ENCODE results near the gene PPFIBP2.

The PPFIBP2 gene

GRCh38 chr11:7576726-7577290, 63.0 kb downstream of the PPFIBP2 start:
- H3K27ac ChIP-seq (replicated peaks; ENCODE audit: low read length) = no peak overlapping the region
- H3K18ac ChIP-seq (ENCODE audit: low read length) = peak overlapping the region; percentile 84
- H4K8ac ChIP-seq (ENCODE audit: low read depth, low read length) = no peak overlapping the region
- no peaks in the 10 kb centered on the region for H3K36me3 ChIP-seq (replicated peaks in 1 of 2; ENCODE audit: control insufficient read depth in 2 of 2, insufficient read depth in 2 of 2, low read length in 2 of 2)
- no peak overlapping the region for H3K4ac ChIP-seq (ENCODE audit: low read length)
- H3K4me3 ChIP-seq (ENCODE audit: low read length in 2 of 2) = peak overlapping the region in 1 of 2 donors; percentile 43
- no peak overlapping the region for H3K4me2 ChIP-seq (ENCODE audit: insufficient read depth, low read length, poor library complexity, severe bottlenecking)
- H3K79me1 ChIP-seq (ENCODE audit: low read depth, low read length) = no peaks in the 10 kb centered on the region
- H3K27me3 ChIP-seq (ENCODE audit: control insufficient read depth in 3 of 3, insufficient read depth in 3 of 3, low read depth in 1 of 3, low read length in 3 of 3) = no peaks in the 10 kb centered on the region
- no peak overlapping the region for H2BK120ac ChIP-seq (ENCODE audit: low read depth, low read length)
- no peak overlapping the region for H2BK5ac ChIP-seq (ENCODE audit: low read length)
- no peak overlapping the region for H4K91ac ChIP-seq (ENCODE audit: low read depth, low read length, poor library complexity)
- peak overlapping the region; percentile 84 for H2BK15ac ChIP-seq (ENCODE audit: low read length)
- no peak overlapping the region for H3K14ac ChIP-seq (ENCODE audit: low read length)
- H2AK5ac ChIP-seq (ENCODE audit: low read depth, low read length) = peak overlapping the region; percentile 83
- peak overlapping the region; percentile 80 for H2AFZ ChIP-seq (ENCODE audit: low read length)
- H3K4me1 ChIP-seq (ENCODE audit: control insufficient read depth in 2 of 2, insufficient read depth in 1 of 2, low read depth in 1 of 2, low read length in 2 of 2) = peaks cover 20 to 36% of the 10 kb centered on the region in 2 donors
- no peak overlapping the region for H2BK12ac ChIP-seq (ENCODE audit: low read length)
- no CpG with 5 or more reads among the region's 13 CpGs for WGBS, 2 donors (ENCODE audit: extremely low coverage in 2 of 2, insufficient read length in 2 of 2, insufficient replicate concordance in 1 of 2)
- H3K9ac ChIP-seq (ENCODE audit: low read depth, low read length, poor library complexity) = peak overlapping the region; percentile 4
- no peaks in the 10 kb centered on the region for H3K9me3 ChIP-seq (replicated peaks in 1 of 2; ENCODE audit: control insufficient read depth in 2 of 2, insufficient read depth in 1 of 2, low read depth in 1 of 2, low read length in 2 of 2)
- no peak for DNase-seq (ENCODE audit: low spot score)
- peak overlapping the region; percentile 13 for H3K23ac ChIP-seq (ENCODE audit: low read depth, low read length, poor library complexity)

DNA sequence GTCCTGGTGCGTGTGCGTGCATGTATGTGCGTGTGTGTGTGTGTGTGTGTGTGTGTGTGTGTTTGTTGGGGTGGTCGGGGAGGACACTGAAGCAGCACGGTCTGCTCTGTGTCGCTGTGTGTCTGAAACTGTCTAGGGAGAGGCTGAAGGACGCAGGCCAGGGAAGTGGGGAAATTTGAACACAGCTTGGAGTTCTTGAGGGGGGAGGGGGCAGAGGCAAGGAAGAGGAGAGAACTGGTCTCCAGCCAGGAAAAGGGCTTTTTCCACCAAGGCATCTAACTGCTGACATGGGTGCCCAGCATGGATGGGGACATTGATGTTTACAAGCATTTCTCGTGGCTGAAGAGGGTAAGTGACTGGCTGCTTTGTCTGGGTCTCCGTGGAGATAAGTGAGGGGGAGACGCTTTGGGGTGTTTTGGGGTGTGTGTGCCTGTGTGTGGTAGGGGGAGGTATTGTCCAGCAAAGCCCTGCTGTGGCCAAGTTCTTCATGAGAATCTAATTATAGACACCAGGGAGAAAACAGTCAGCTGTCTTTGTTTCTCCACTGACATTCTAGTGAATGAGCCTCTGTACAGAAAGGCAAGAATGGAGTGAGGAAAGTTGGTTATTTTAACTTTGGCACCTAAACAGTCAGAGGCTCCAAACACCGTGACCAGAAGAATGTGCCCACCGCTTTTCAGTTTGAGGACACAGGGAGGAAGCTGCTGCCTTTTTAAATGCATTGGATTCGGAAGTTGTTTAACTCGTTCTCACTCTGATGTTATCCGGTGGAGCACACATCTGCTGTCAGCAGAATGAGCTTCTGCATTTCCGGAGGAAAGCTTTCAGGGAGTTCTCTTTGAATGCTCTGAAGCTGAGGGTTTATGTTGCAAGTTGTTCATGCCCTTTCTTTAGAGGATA, 63.7 kb downstream of the PPFIBP2 start:
- no peaks in the 10 kb centered on the region for H3K9me3 ChIP-seq (replicated peaks in 1 of 2; ENCODE audit: control insufficient read depth in 2 of 2, insufficient read depth in 1 of 2, low read depth in 1 of 2, low read length in 2 of 2)
- H2BK12ac ChIP-seq (ENCODE audit: low read length) = no peak overlapping the region
- no peaks in the 10 kb centered on the region for H3K79me1 ChIP-seq (ENCODE audit: low read depth, low read length)
- no peaks in the 10 kb centered on the region for H3K27me3 ChIP-seq (ENCODE audit: control insufficient read depth in 3 of 3, insufficient read depth in 3 of 3, low read depth in 1 of 3, low read length in 3 of 3)
- no peak for DNase-seq (ENCODE audit: low spot score)
- H3K18ac ChIP-seq (ENCODE audit: low read length) = peak overlapping the region; percentile 79
- H3K23ac ChIP-seq (ENCODE audit: low read depth, low read length, poor library complexity) = no peak overlapping the region
- H2BK120ac ChIP-seq (ENCODE audit: low read depth, low read length) = no peak overlapping the region
- WGBS, 2 donors (ENCODE audit: extremely low coverage in 2 of 2, insufficient read length in 2 of 2, insufficient replicate concordance in 1 of 2) = no CpG with 5 or more reads among the region's 16 CpGs
- peak overlapping the region; percentile 80 for H2AFZ ChIP-seq (ENCODE audit: low read length)
- peak overlapping the region in 1 of 2 donors; percentile 43 for H3K4me3 ChIP-seq (ENCODE audit: low read length in 2 of 2)
- peaks cover 17 to 33% of the 10 kb centered on the region in 2 donors for H3K4me1 ChIP-seq (ENCODE audit: control insufficient read depth in 2 of 2, insufficient read depth in 1 of 2, low read depth in 1 of 2, low read length in 2 of 2)
- no peak overlapping the region for H4K8ac ChIP-seq (ENCODE audit: low read depth, low read length)
- H3K9ac ChIP-seq (ENCODE audit: low read depth, low read length, poor library complexity) = no peak overlapping the region
- H3K36me3 ChIP-seq (replicated peaks in 1 of 2; ENCODE audit: control insufficient read depth in 2 of 2, insufficient read depth in 2 of 2, low read length in 2 of 2) = no peaks in the 10 kb centered on the region
- peak overlapping the region; percentile 51 for H2AK5ac ChIP-seq (ENCODE audit: low read depth, low read length)
- no peak overlapping the region for H2BK15ac ChIP-seq (ENCODE audit: low read length)
- no peak overlapping the region for H3K4ac ChIP-seq (ENCODE audit: low read length)
- no peak overlapping the region for H3K14ac ChIP-seq (ENCODE audit: low read length)
- no peak overlapping the region for H3K4me2 ChIP-seq (ENCODE audit: insufficient read depth, low read length, poor library complexity, severe bottlenecking)
- H3K27ac ChIP-seq (replicated peaks; ENCODE audit: low read length) = no peak overlapping the region
- no peak overlapping the region for H2BK5ac ChIP-seq (ENCODE audit: low read length)
- H4K91ac ChIP-seq (ENCODE audit: low read depth, low read length, poor library complexity) = no peak overlapping the region

DNA sequence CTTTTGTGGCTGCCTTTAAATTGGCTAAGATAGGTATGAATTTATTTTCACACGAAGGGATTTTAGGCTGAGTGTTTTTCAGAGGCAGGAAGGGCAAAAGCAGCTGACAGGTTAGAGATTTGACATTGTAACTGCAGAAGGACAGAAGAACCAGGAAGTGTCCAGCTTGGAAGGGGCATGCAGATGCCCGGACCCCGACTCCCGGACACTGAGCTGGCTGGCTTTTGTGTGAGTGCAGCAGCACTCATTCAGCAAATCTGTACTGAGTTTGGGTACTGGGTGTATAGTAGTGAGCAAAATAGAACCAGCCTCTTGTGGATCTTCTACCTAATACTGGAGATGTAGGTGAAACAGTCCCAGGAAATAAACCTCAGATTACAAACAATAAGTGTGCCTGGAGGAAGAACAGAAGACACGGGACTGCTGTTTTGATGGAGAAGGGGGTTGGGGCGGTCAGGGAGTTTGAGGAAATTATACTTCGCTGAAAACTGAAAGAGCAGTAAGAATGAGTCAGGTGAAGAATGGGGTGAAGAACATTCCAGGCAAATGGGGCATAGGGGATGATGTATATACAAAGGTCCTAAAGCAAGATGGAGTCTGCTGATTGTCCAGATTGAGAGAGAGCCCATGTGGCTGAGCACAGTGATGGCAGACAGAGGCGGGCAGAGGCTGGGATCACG, 64.6 kb downstream of the PPFIBP2 start:
- Histone ChIP-seq H3K27ac (replicated peaks; ENCODE audit: low read length) (no peak overlapping the region), H3K14ac (ENCODE audit: low read length) (no peak overlapping the region), H3K9me3 (replicated peaks in 1 of 2; ENCODE audit: control insufficient read depth in 2 of 2, insufficient read depth in 1 of 2, low read depth in 1 of 2, low read length in 2 of 2) (no peaks in the 10 kb centered on the region), H3K4ac (ENCODE audit: low read length) (no peak overlapping the region), H3K18ac (ENCODE audit: low read length) (no peak overlapping the region), H3K79me1 (ENCODE audit: low read depth, low read length) (no peaks in the 10 kb centered on the region), H3K4me2 (ENCODE audit: insufficient read depth, low read length, poor library complexity, severe bottlenecking) (no peak overlapping the region), H2AK5ac (ENCODE audit: low read depth, low read length) (no peak overlapping the region), H3K27me3 (ENCODE audit: control insufficient read depth in 3 of 3, insufficient read depth in 3 of 3, low read depth in 1 of 3, low read length in 3 of 3) (no peaks in the 10 kb centered on the region), H4K8ac (ENCODE audit: low read depth, low read length) (no peak overlapping the region), H3K23ac (ENCODE audit: low read depth, low read length, poor library complexity) (no peak overlapping the region), H3K9ac (ENCODE audit: low read depth, low read length, poor library complexity) (no peak overlapping the region), H2BK15ac (ENCODE audit: low read length) (no peak overlapping the region), H2BK12ac (ENCODE audit: low read length) (no peak overlapping the region), H2AFZ (ENCODE audit: low read length) (peak overlapping the region; percentile 80), H4K91ac (ENCODE audit: low read depth, low read length, poor library complexity) (no peak overlapping the region), H2BK5ac (ENCODE audit: low read length) (no peak overlapping the region), H3K4me3 (ENCODE audit: low read length in 2 of 2) (peak overlapping the region in 1 of 2 donors; percentile 43), H2BK120ac (ENCODE audit: low read depth, low read length) (no peak overlapping the region), H3K36me3 (replicated peaks in 1 of 2; ENCODE audit: control insufficient read depth in 2 of 2, insufficient read depth in 2 of 2, low read length in 2 of 2) (no peaks in the 10 kb centered on the region), H3K4me1 (ENCODE audit: control insufficient read depth in 2 of 2, insufficient read depth in 1 of 2, low read depth in 1 of 2, low read length in 2 of 2) (peaks cover 17 to 33% of the 10 kb centered on the region in 2 donors)
- WGBS, 2 donors (ENCODE audit: extremely low coverage in 2 of 2, insufficient read length in 2 of 2, insufficient replicate concordance in 1 of 2) = no CpG with 5 or more reads among the region's 9 CpGs
- no peak for DNase-seq (ENCODE audit: low spot score)

GRCh38 chr11:7579361-7579791, 65.6 kb downstream of the PPFIBP2 start:
- H3K4me2 ChIP-seq (ENCODE audit: insufficient read depth, low read length, poor library complexity, severe bottlenecking) = no peak overlapping the region
- H3K4me3 ChIP-seq (ENCODE audit: low read length in 2 of 2) = no peak overlapping the region
- H2BK12ac ChIP-seq (ENCODE audit: low read length) = no peak overlapping the region
- no peaks in the 10 kb centered on the region for H3K36me3 ChIP-seq (replicated peaks in 1 of 2; ENCODE audit: control insufficient read depth in 2 of 2, insufficient read depth in 2 of 2, low read length in 2 of 2)
- no peak overlapping the region for H2BK5ac ChIP-seq (ENCODE audit: low read length)
- H3K27me3 ChIP-seq (ENCODE audit: control insufficient read depth in 3 of 3, insufficient read depth in 3 of 3, low read depth in 1 of 3, low read length in 3 of 3) = no peaks in the 10 kb centered on the region
- H2AK5ac ChIP-seq (ENCODE audit: low read depth, low read length) = no peak overlapping the region
- H4K8ac ChIP-seq (ENCODE audit: low read depth, low read length) = no peak overlapping the region
- no peak overlapping the region for H2BK15ac ChIP-seq (ENCODE audit: low read length)
- H3K23ac ChIP-seq (ENCODE audit: low read depth, low read length, poor library complexity) = no peak overlapping the region
- no peak overlapping the region for H3K27ac ChIP-seq (replicated peaks; ENCODE audit: low read length)
- no peak overlapping the region for H3K9ac ChIP-seq (ENCODE audit: low read depth, low read length, poor library complexity)
- WGBS, 2 donors (ENCODE audit: extremely low coverage in 2 of 2, insufficient read length in 2 of 2, insufficient replicate concordance in 1 of 2) = no CpG with 5 or more reads among the region's 1 CpG
- no peak overlapping the region for H2AFZ ChIP-seq (ENCODE audit: low read length)
- no peak for DNase-seq (ENCODE audit: low spot score)
- H2BK120ac ChIP-seq (ENCODE audit: low read depth, low read length) = no peak overlapping the region
- no peaks in the 10 kb centered on the region for H3K79me1 ChIP-seq (ENCODE audit: low read depth, low read length)
- H3K4ac ChIP-seq (ENCODE audit: low read length) = no peak overlapping the region
- peaks cover 17 to 31% of the 10 kb centered on the region in 2 donors for H3K4me1 ChIP-seq (ENCODE audit: control insufficient read depth in 2 of 2, insufficient read depth in 1 of 2, low read depth in 1 of 2, low read length in 2 of 2)
- no peak overlapping the region for H3K14ac ChIP-seq (ENCODE audit: low read length)
- no peak overlapping the region for H4K91ac ChIP-seq (ENCODE audit: low read depth, low read length, poor library complexity)
- H3K18ac ChIP-seq (ENCODE audit: low read length) = no peak overlapping the region
- no peaks in the 10 kb centered on the region for H3K9me3 ChIP-seq (replicated peaks in 1 of 2; ENCODE audit: control insufficient read depth in 2 of 2, insufficient read depth in 1 of 2, low read depth in 1 of 2, low read length in 2 of 2)

Measured in neuronal stem cell (in vitro differentiated cells).